Measurements from ENCODE around the gene ASIC5.

The ASIC5 gene

DNA sequence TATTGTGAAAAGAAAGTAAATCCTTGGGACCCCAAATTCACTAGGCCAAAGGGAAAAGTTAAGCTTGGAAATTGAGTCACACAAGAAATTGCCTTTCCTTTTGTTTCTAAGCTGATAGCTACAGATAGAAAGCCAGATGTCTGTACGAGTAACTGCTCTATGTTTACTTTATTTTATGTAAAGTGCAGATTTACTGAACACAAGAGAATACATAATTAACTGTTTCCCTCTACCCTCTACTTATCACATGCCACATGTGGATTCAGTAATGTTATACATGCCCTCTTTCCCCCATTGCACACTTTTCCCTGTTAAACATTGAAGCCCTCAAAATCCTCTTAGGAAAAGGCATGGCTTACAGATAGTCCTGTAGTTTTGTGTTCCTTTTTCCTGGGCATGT, 21.0 kb upstream of the ASIC5 start:
- H3K4me1 ChIP-seq (ENCODE audit: control insufficient read depth, insufficient read depth, low read length) = peaks cover 6% of the 10 kb centered on the region; the same call in 1 of the 2 replicates
- TF ChIP-seq, protein P1, sequence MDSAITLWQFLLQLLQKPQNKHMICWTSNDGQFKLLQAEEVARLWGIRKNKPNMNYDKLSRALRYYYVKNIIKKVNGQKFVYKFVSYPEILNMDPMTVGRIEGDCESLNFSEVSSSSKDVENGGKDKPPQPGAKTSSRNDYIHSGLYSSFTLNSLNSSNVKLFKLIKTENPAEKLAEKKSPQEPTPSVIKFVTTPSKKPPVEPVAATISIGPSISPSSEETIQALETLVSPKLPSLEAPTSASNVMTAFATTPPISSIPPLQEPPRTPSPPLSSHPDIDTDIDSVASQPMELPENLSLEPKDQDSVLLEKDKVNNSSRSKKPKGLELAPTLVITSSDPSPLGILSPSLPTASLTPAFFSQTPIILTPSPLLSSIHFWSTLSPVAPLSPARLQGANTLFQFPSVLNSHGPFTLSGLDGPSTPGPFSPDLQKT (IDR thresholded peaks at IDR 0.05; ENCODE audit: borderline replicate concordance, low read depth, low read length) = no peak
- no peak for TF ChIP-seq ZNF10 (tag by site-specific recombination; IDR thresholded peaks at IDR 0.05)
- TF ChIP-seq TRIM28 (IDR thresholded peaks at IDR 0.05; ENCODE audit: borderline replicate concordance, low read length) = no peak
- no peak for TF ChIP-seq TCF7L2 (IDR thresholded peaks at IDR 0.05; ENCODE audit: borderline replicate concordance, low read depth, low read length)
- TF ChIP-seq KLF16 (tag by site-specific recombination; IDR thresholded peaks at IDR 0.05) = no peak
- no peak for TF ChIP-seq ZNF155 (tag by site-specific recombination; IDR thresholded peaks at IDR 0.05)
- no peak for TF ChIP-seq ZNF777 (tag by site-specific recombination; IDR thresholded peaks at IDR 0.05; ENCODE audit: borderline replicate concordance)
- TF ChIP-seq ZNF747 (tag by site-specific recombination; IDR thresholded peaks at IDR 0.05) = no peak
- no peak for TF ChIP-seq ZNF366 (tag by site-specific recombination; conservative IDR thresholded peaks at IDR 0.05)
- TF ChIP-seq, protein P2, sequence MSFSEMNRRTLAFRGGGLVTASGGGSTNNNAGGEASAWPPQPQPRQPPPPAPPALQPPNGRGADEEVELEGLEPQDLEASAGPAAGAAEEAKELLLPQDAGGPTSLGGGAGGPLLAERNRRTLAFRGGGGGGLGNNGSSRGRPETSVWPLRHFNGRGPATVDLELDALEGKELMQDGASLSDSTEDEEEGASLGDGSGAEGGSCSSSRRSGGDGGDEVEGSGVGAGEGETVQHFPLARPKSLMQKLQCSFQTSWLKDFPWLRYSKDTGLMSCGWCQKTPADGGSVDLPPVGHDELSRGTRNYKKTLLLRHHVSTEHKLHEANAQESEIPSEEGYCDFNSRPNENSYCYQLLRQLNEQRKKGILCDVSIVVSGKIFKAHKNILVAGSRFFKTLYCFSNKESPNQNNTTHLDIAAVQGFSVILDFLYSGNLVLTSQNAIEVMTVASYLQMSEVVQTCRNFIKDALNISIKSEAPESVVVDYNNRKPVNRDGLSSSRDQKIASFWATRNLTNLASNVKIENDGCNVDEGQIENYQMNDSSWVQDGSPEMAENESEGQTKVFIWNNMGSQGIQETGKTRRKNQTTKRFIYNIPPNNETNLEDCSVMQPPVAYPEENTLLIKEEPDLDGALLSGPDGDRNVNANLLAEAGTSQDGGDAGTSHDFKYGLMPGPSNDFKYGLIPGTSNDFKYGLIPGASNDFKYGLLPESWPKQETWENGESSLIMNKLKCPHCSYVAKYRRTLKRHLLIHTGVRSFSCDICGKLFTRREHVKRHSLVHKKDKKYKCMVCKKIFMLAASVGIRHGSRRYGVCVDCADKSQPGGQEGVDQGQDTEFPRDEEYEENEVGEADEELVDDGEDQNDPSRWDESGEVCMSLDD (tag by site-specific recombination; IDR thresholded peaks at IDR 0.05) = no peak
- TF ChIP-seq, protein P3, sequence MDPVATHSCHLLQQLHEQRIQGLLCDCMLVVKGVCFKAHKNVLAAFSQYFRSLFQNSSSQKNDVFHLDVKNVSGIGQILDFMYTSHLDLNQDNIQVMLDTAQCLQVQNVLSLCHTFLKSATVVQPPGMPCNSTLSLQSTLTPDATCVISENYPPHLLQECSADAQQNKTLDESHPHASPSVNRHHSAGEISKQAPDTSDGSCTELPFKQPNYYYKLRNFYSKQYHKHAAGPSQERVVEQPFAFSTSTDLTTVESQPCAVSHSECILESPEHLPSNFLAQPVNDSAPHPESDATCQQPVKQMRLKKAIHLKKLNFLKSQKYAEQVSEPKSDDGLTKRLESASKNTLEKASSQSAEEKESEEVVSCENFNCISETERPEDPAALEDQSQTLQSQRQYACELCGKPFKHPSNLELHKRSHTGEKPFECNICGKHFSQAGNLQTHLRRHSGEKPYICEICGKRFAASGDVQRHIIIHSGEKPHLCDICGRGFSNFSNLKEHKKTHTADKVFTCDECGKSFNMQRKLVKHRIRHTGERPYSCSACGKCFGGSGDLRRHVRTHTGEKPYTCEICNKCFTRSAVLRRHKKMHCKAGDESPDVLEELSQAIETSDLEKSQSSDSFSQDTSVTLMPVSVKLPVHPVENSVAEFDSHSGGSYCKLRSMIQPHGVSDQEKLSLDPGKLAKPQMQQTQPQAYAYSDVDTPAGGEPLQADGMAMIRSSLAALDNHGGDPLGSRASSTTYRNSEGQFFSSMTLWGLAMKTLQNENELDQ (tag by site-specific recombination; IDR thresholded peaks at IDR 0.05; ENCODE audit: low read depth) = no peak
- no peak for TF ChIP-seq KLF8 (tag by site-specific recombination; IDR thresholded peaks at IDR 0.05)
- no peak for TF ChIP-seq MEIS1 (CRISPR knock-in tag; IDR thresholded peaks at IDR 0.05; ENCODE audit: borderline replicate concordance)
- no peak for TF ChIP-seq ZNF211 (tag by site-specific recombination; IDR thresholded peaks at IDR 0.05; ENCODE audit: low read depth)
- POLR2A ChIA-PET = no interaction called here
- H3K36me3 ChIP-seq (ENCODE audit: control insufficient read depth in 2 of 2, insufficient read depth in 1 of 2, low read length in 2 of 2) = no peaks in the 10 kb centered on the region
- no peaks in the 10 kb centered on the region for H3K9me3 ChIP-seq (ENCODE audit: control insufficient read depth, insufficient read depth, low read depth, low read length)
- H3K27ac ChIP-seq (ENCODE audit: extremely low read depth, low read depth, low read length) = no peak overlapping the region
- CTCF ChIA-PET = no interaction called here
- H3K4me3 ChIP-seq (ENCODE audit: low read depth, low read length) = no peak overlapping the region

DNA sequence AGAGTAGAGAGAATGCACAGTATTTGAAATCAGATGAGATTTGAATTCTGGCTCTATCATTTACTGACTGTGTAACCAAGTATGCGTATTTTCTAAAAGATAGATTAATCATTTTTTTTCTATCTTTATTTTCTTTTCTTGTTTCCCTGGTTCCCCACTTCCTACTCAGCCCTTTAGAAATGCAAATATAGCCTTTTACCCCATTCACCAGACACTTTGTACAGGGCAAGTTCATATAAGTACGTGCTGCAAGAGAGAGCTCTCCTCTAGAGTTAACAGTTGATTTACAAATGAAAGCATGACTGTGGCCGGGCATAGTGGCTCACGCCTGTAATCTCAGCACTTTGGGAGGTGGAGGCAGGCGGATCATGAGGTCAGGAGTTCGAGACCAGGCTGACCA, 19.6 kb upstream of the ASIC5 start:
- no peak overlapping the region for H3K27ac ChIP-seq (ENCODE audit: extremely low read depth, low read depth, low read length)
- H3K36me3 ChIP-seq (ENCODE audit: control insufficient read depth in 2 of 2, insufficient read depth in 1 of 2, low read length in 2 of 2) = no peaks in the 10 kb centered on the region
- peaks cover 5% of the 10 kb centered on the region; the same call in 1 of the 2 replicates for H3K4me1 ChIP-seq (ENCODE audit: control insufficient read depth, insufficient read depth, low read length)
- ChIA-PET POLR2A (no interaction called here), CTCF (no interaction called here)
- no peak overlapping the region for H3K4me3 ChIP-seq (ENCODE audit: low read depth, low read length)
- H3K9me3 ChIP-seq (ENCODE audit: control insufficient read depth, insufficient read depth, low read depth, low read length) = no peaks in the 10 kb centered on the region
- TF ChIP-seq ZNF354C (tag by site-specific recombination; IDR thresholded peaks at IDR 0.05; ENCODE audit: borderline replicate concordance, low read depth) = no peak
- no peak for TF ChIP-seq SALL2 (tag by site-specific recombination; IDR thresholded peaks at IDR 0.05; ENCODE audit: borderline replicate concordance)
- no peak for TF ChIP-seq ZNF624 (tag by site-specific recombination; IDR thresholded peaks at IDR 0.05)
- no peak for TF ChIP-seq ZNF48 (tag by site-specific recombination; IDR thresholded peaks at IDR 0.05)
- TF ChIP-seq ZFP41 (tag by site-specific recombination; IDR thresholded peaks at IDR 0.05; ENCODE audit: borderline replicate concordance) = no peak
- TF ChIP-seq REPIN1 (tag by site-specific recombination; IDR thresholded peaks at IDR 0.05; ENCODE audit: low read depth) = no peak
- no peak for TF ChIP-seq YY2 (tag by site-specific recombination; IDR thresholded peaks at IDR 0.05)
- no peak for TF ChIP-seq HOXD13 (CRISPR knock-in tag; IDR thresholded peaks at IDR 0.05; ENCODE audit: borderline replicate concordance)
- no peak for TF ChIP-seq ZNF266 (tag by site-specific recombination; IDR thresholded peaks at IDR 0.05; ENCODE audit: low read depth)
- TF ChIP-seq, protein P2 (tag by site-specific recombination; IDR thresholded peaks at IDR 0.05) = no peak
- no peak for TF ChIP-seq ZSCAN30 (tag by site-specific recombination; IDR thresholded peaks at IDR 0.05)
- TF ChIP-seq ZNF701 (tag by site-specific recombination; IDR thresholded peaks at IDR 0.05) = no peak
- TF ChIP-seq ZNF792 (tag by site-specific recombination; IDR thresholded peaks at IDR 0.05) = no peak
- no peak for TF ChIP-seq ZNF560 (tag by site-specific recombination; IDR thresholded peaks at IDR 0.05; ENCODE audit: borderline replicate concordance)

All from HEK293 (cell line).